ENCODE data around the gene FKBP1A.

FKBP1A gene

GRCh38 chr20:1429143-1429728, 36.4 kb upstream of the FKBP1A start:
- no peaks in the 10 kb centered on the region for H3K9me3 ChIP-seq
- no peaks in the 10 kb centered on the region for H3K27me3 ChIP-seq
- no peak for DNase-seq
- TF ChIP-seq CTCF (IDR thresholded peaks at IDR 0.05; ENCODE audit: low read depth, low read length), result no peak
- H3K36me3 ChIP-seq, result no peaks in the 10 kb centered on the region
- H3K4me1 ChIP-seq, result no peaks in the 10 kb centered on the region
- no peak overlapping the region for H3K4me3 ChIP-seq (ENCODE audit: low read depth, low read length)

- Histone ChIP-seq H3K9me3 (no peaks in the 10 kb centered on the region), H3K4me1 (no peaks in the 10 kb centered on the region), H3K36me3 (no peaks in the 10 kb centered on the region), H3K27me3 (no peaks in the 10 kb centered on the region), H3K4me3 (ENCODE audit: low read depth, low read length) (no peak overlapping the region)
- no peak for TF ChIP-seq CTCF (IDR thresholded peaks at IDR 0.05; ENCODE audit: low read depth, low read length)
- DNase-seq, result no peak
Observed at GRCh38 chr20:1427457-1428054, 34.7 kb upstream of the FKBP1A start.

- no peaks in the 10 kb centered on the region for H3K4me1 ChIP-seq
- H3K4me3 ChIP-seq (ENCODE audit: low read depth, low read length), result no peak overlapping the region
- DNase-seq, result no peak
- no peak for TF ChIP-seq CTCF (IDR thresholded peaks at IDR 0.05; ENCODE audit: low read depth, low read length)
- H3K27me3 ChIP-seq, result no peaks in the 10 kb centered on the region
- no peaks in the 10 kb centered on the region for H3K36me3 ChIP-seq
- no peaks in the 10 kb centered on the region for H3K9me3 ChIP-seq
Observed at GRCh38 chr20:1426231-1426849, 33.5 kb upstream of the FKBP1A start.

GRCh38 chr20:1424336-1424735, 31.5 kb upstream of the FKBP1A start:
- no peak for TF ChIP-seq CTCF (IDR thresholded peaks at IDR 0.05; ENCODE audit: low read depth, low read length)
- no peaks in the 10 kb centered on the region for H3K36me3 ChIP-seq
- no peaks in the 10 kb centered on the region for H3K4me1 ChIP-seq
- no peak overlapping the region for H3K4me3 ChIP-seq (ENCODE audit: low read depth, low read length)
- H3K9me3 ChIP-seq, result no peaks in the 10 kb centered on the region
- H3K27me3 ChIP-seq, result no peaks in the 10 kb centered on the region
- DNase-seq, result no peak

GRCh38 chr20:1423625-1424106, 30.8 kb upstream of the FKBP1A start:
- H3K4me3 ChIP-seq (ENCODE audit: low read depth, low read length), result no peak overlapping the region
- peak; percentile 42 for DNase-seq
- no peaks in the 10 kb centered on the region for H3K4me1 ChIP-seq
- no peaks in the 10 kb centered on the region for H3K27me3 ChIP-seq
- H3K9me3 ChIP-seq, result no peaks in the 10 kb centered on the region
- no peaks in the 10 kb centered on the region for H3K36me3 ChIP-seq
- peak; percentile 24; the same call in 1 of the 2 replicates for TF ChIP-seq CTCF (IDR thresholded peaks at IDR 0.05; ENCODE audit: low read depth, low read length)

- no peaks in the 10 kb centered on the region for H3K4me1 ChIP-seq
- H3K36me3 ChIP-seq, result no peaks in the 10 kb centered on the region
- H3K4me3 ChIP-seq (ENCODE audit: low read depth, low read length), result no peak overlapping the region
- H3K9me3 ChIP-seq, result no peaks in the 10 kb centered on the region
- no peak for DNase-seq
- H3K27me3 ChIP-seq, result no peaks in the 10 kb centered on the region
- no peak for TF ChIP-seq CTCF (IDR thresholded peaks at IDR 0.05; ENCODE audit: low read depth, low read length)
Observed at GRCh38 chr20:1423206-1423605, 30.4 kb upstream of the FKBP1A start.

Measured in BE2C (cell line).